Adipose tissue (tissue), 3 donors: Measurements from ENCODE around the gene DBNDD1. TPM values are rescaled to one million over a fixed set of nuclear protein-coding genes. Genes with fewer than 3 reads are reported as not detected.
"Not testable (repeated sequence)": the region's sequence is repeated elsewhere in the genome, so short reads cannot be mapped to it uniquely, and the experiment has no call there.

ENCODE experiments used
- H3K27ac ChIP-seq: one replicate; pipeline ENCODE4 v1.5.1; 2013; ENCODE audit warnings: low read depth, low read length
- WGBS, 3 donors: extraction: QIAGEN DNeasy Blood & Tissue Kit; methylation state at CpG; one replicate each; pipeline ENCODE4 v1.1.7; 2013; 5-methylcytosine and 5-hydroxymethylcytosine counted together
- polyA plus RNA-seq, 3 donors: library from polyadenylated mRNA; stranded (reverse); fragments of 200-250 nt; gene quantifications; one replicate each; pipeline ENCODE4 v1.2.3, GENCODE V29; 2013
- donor health status: healthy with polysubstance abuse.
- donor health status: Bipolar disorder and iron deficiency.
- donor health status: healthy.

Gene DBNDD1, protein sequence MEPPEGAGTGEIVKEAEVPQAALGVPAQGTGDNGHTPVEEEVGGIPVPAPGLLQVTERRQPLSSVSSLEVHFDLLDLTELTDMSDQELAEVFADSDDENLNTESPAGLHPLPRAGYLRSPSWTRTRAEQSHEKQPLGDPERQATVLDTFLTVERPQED
- polyA plus RNA-seq = 10 to 100 TPM in 1 of 3 donors, under 1 TPM in 2; 0.56 to 10.5 (median 0.82) TPM

DNA sequence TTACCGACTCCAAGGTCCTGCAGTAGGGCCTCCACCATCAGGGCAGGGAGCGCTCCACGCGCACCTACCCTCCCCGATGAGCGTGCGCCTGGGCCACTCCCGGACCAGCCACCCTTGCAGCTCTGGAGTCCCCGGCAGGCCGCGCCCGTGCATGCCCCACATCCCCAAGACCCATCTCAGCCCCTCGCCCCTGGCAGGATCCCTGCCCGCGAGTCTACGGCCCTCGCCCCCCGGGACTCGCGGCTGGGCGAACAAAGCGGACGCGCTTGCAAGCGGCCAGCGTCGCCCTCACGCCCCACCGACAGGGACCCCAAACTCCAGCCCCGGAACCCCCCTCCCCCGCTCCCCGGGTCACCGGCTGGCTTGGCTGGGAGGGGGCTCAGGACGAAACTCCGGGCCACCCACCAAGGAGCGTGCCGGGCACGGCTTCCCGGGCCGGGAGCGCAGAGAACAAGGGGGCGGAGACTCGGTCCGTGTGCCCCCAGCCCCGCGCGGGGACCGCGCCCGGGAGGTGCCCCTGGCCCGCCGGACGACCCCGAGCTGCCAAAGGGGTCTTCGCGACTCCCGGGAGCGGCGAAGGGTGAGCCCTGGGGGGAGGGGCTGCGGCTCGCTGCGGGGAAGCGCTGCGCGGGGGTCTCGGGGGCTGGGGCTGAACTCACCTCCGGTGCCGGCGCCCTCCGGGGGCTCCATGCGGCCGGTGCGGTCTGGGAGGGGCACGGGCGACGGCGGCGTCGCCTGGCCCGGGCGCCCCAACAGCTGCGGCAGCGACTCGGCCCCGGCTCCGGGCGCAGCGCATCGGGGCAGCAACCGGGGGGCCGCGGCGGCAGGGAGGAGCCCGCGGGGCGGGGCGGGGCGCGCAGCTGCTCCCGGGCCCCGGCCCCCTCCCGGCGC is at the start of gene DBNDD1:
DBNDD1 (minus strand) TSS at position 805 of the 891 bp plus-strand sequence; CDS start at position 690, 115 bp downstream.
- no peak within 1 kb of the TSS for H3K27ac ChIP-seq
- 1 to 4% (median 2%) methylated on average over 64 to 97 of the region's 103 CpGs for WGBS, 3 donors

- 65 to 67% (median 65%) methylated on average over 3 of the region's 3 CpGs for WGBS, 3 donors
- H3K27ac ChIP-seq = no peak overlapping the region
These were observed 42.2 kb upstream of the DBNDD1 start for GRCh38 chr16:90061437-90061836.

DNA sequence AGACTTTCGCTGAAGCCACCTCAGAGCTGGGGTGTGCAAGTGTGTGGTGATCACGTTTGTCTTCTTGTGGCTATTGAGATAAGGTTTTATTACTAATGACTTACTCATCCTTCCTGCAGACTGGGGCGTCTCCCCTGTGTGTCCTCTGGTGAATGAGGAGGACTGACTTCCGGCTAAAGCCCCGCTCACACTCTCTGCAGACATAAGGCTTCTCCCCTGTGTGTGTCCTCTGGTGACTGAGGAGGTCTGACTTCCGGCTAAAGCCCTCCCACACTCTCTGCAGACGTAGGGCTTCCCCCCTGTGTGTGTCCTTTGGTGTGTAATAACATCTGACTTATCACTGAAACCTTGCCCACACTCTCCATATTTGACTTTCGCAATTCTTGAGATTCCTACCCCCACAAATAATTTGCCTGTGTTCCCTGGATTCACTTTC is 38.5 kb upstream of the DBNDD1 start:
- no peak overlapping the region for H3K27ac ChIP-seq
- 44 to 58% (median 55%) methylated on average over 8 of the region's 8 CpGs for WGBS, 3 donors

GRCh38 chr16:90056521-90056920 is 37.3 kb upstream of the DBNDD1 start:
- not testable (repeated sequence) for H3K27ac ChIP-seq
- 77 to 84% (median 83%) methylated on average over 15 of the region's 15 CpGs for WGBS, 3 donors

DNA sequence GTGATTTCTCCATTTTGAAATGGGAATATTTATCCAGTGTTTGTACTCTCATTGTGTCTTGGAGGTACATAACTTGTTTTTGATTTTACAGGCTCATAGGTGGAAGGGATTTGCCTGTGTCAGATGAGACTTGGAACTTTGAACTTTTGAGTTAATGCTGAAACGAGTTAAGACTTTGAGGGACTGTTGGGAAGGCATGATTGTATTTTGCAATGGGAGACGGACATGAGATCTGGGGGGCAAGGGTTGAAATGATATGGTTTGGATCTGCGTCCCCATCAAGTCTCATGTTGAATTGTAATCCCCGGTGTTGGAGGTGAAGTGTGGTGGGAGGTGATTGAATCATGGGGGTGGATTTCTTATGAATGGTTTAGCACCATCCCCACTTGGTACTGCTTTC is 36.1 kb upstream of the DBNDD1 start:
- 71 to 84% (median 79%) methylated on average over 4 of the region's 4 CpGs for WGBS, 3 donors
- H3K27ac ChIP-seq = no peak overlapping the region

- H3K27ac ChIP-seq = no peak overlapping the region
- WGBS, 3 donors = 55 to 64% (median 55%) methylated on average over 4 of the region's 4 CpGs
These were observed 35.3 kb upstream of the DBNDD1 start for GRCh38 chr16:90054554-90054953.

DNA sequence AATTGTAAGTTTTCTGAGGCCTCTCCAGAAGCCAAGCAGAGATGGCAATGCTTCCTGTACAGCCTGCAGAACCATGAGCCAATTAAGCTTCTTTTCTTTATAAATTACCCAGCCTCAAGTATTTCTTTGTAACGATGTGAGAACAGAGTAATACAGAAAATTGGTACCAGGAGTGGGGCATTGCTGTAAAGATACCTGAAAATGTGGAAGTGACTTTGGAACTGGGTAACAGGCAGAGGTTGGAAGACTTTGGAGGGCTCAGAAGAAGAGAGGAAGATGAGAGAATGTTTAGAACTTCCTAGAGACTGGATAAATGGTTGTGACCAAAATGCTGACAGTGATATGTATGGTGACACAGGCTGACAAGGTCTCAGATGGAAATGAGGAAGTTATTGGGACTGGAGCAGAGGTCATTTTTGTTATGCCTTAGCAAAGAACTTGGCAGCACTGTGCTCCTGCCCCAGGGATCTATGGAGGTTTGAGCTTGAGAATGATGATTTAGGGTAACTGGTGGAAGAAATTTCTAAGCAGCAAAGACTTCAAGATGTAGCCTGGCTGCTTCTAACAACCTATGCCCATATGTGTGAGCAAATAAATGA is 34.7 kb upstream of the DBNDD1 start:
- H3K27ac ChIP-seq = no peak overlapping the region
- 54 to 78% (median 61%) methylated on average over 1 of the region's 1 CpG for WGBS, 3 donors

GRCh38 chr16:90050969-90051368 is 31.7 kb upstream of the DBNDD1 start:
- 85 to 89% (median 87%) methylated on average over 10 of the region's 10 CpGs for WGBS, 3 donors

DNA sequence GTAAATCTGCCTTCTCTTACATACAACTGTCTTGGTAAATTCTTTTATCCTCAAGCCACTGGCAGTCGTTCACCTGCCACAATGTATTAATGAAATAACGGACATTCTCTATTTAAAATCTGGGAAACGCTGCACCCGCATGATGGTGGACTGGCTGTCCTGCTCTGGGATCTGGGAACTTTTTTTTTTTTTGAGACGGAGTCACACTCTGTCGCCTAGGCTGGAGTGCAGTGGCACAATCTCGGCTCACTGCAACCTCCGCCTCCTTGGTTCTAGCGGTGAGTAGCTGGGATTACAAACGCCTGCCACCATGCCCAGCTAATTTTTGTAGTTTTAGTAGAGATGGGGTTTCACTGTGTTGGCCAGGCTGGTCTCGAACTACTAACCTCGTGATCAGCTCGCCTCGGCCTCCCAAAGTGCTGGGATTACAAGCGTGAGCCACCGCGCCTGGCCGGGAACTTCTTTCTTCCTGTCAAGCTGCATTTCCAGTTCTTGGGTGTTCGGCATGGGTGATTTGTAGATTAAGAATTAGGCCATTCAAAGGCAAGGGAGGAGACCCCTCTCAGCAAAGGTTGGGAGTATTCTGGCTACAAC is 29.6 kb upstream of the DBNDD1 start:
- WGBS, 3 donors = 85 to 88% (median 88%) methylated on average over 19 of the region's 19 CpGs
- no peak overlapping the region for H3K27ac ChIP-seq

More at GRCh38 chr16:90050969-90051368, 31.7 kb upstream of the DBNDD1 start:
- H3K27ac ChIP-seq = no peak overlapping the region

- WGBS, 3 donors = 45 to 66% (median 52%) methylated on average over 12 of the region's 12 CpGs
- H3K27ac ChIP-seq = no peak overlapping the region
These were observed 29.1 kb upstream of the DBNDD1 start for GRCh38 chr16:90048347-90048722.

- no peak overlapping the region for H3K27ac ChIP-seq
- WGBS, 3 donors = 24 to 41% (median 33%) methylated on average over 15 to 52 of the region's 59 CpGs
These were observed 28.6 kb upstream of the DBNDD1 start for GRCh38 chr16:90047714-90048346.

DNA sequence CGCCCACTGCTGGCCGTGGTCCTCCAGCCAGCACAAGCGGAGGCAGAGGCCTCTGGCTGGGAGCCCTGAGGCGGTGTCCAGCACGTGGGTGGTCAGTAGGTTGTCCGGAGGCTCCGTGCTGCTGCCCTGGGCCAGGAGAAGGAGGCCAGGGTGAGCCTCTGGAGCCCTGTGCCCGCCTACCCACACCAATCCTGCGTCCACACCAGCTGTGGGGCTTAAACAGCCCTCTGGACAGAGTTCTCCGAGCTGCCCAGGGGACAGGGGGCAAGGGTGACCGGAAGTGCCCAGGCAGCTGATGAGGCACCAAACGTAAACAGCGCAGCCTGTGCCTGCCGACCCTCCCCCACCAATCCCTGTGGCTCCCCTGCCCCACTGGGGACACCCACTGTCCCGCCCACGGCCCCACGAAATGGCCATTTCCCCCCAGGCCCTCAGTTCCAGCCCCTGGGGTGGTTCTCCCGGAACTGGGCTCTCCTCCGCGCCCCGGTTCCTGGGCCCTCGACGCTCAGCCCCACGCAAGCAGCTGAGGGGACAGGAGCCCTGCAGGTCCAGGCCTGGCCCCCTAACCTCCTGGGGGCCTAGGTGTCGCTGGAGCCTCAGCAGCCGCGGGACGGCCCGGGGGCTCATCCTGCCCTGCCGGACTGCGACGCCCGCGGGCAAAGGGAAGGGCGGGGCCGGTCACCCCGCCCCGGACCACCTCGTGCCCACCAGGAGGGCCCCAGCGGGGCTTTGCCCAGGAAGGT is 27.9 kb upstream of the DBNDD1 start:
- WGBS, 3 donors = 1 to 4% (median 3%) methylated on average over 34 to 40 of the region's 40 CpGs
- H3K27ac ChIP-seq = no peak overlapping the region

- H3K27ac ChIP-seq = no peak overlapping the region
- WGBS, 3 donors = 44 to 49% (median 48%) methylated on average over 23 of the region's 23 CpGs
These were observed 27.1 kb upstream of the DBNDD1 start for GRCh38 chr16:90046122-90046970.

DNA sequence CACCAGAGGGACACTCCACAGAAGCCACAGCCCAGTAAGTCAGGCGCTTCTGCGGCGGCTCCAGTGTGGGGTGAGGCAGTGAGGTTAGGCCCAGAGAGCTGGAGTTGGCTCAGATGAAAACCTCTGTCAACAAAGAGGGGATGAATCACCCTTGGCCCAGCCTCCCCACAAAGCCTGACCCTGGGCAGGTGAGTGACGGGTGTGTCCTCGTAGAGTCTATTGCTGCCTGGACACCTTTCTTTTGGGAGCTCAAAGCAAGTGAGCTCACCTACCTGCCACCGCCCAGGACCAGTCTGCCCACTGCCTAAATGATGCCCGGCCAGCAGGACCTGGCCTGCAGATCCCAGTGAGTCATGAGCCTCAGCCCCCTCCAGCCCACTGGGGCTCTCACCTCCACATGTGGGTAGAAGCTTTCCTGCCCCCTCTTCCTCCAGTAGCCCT is 24.9 kb upstream of the DBNDD1 start:
- 89 to 96% (median 92%) methylated on average over 7 of the region's 7 CpGs for WGBS, 3 donors
- H3K27ac ChIP-seq = no peak overlapping the region

- H3K27ac ChIP-seq = no peak overlapping the region
- WGBS, 3 donors = 90 to 95% (median 90%) methylated on average over 20 of the region's 20 CpGs
These were observed 24.3 kb upstream of the DBNDD1 start for GRCh38 chr16:90043526-90043925.

- WGBS, 3 donors = 83 to 89% (median 88%) methylated on average over 19 of the region's 19 CpGs
These were observed 23.8 kb upstream of the DBNDD1 start for GRCh38 chr16:90042946-90043514.

More at GRCh38 chr16:90042946-90043514, 23.8 kb upstream of the DBNDD1 start:
- H3K27ac ChIP-seq = no peak overlapping the region
